Endothelial cell (in vitro differentiated cells): ENCODE results near the gene NADSYN1. TPM values are rescaled to one million over a fixed set of nuclear protein-coding genes. Genes with fewer than 3 reads are reported as not detected.
"Not testable (repeated sequence)": the region's sequence is repeated elsewhere in the genome, so short reads cannot be mapped to it uniquely, and the experiment has no call there.

Experiments used
- DNase-seq: peaks from one replicate; pipeline ENCODE4 v3.0.0; 2021; ENCODE audit warnings: low spot score
- H3K27ac Mint-ChIP-seq: one replicate; pipeline ENCODE4 v1.8.0; 2021; ENCODE audit warnings: mixed read lengths, inconsistent platforms; ENCODE audit not compliant: unreplicated experiment
- H3K27me3 Mint-ChIP-seq: one replicate; pipeline ENCODE4 v1.8.0; 2021; ENCODE audit warnings: mild to moderate bottlenecking, moderate library complexity, mixed read lengths, inconsistent platforms; ENCODE audit not compliant: unreplicated experiment
- H3K36me3 Mint-ChIP-seq: one replicate; pipeline ENCODE4 v1.8.0; 2021; ENCODE audit warnings: mild to moderate bottlenecking, low read depth, mixed read lengths, inconsistent platforms; ENCODE audit not compliant: unreplicated experiment
- H3K4me1 Mint-ChIP-seq: one replicate; pipeline ENCODE4 v1.8.0; 2021; ENCODE audit warnings: mild to moderate bottlenecking, mixed read lengths, inconsistent platforms; ENCODE audit not compliant: unreplicated experiment
- H3K4me3 Mint-ChIP-seq: one replicate; pipeline ENCODE4 v1.8.0; 2021; ENCODE audit warnings: mild to moderate bottlenecking, mixed read lengths, inconsistent platforms; ENCODE audit not compliant: unreplicated experiment
- H3K9me3 Mint-ChIP-seq: one replicate; pipeline ENCODE4 v1.8.0; 2021; ENCODE audit warnings: mixed read lengths, inconsistent platforms; ENCODE audit not compliant: unreplicated experiment
- CTCF ChIP-seq: fragments of 200-600 bp; sonication (generic); IDR thresholded peaks from one replicate; pipeline ENCODE4 v1.5.0; 2021; ENCODE audit warnings: antibody characterized with exemption; ENCODE audit not compliant: unreplicated experiment
- total RNA-seq: library from RNA; stranded (reverse); fragmentation: NEBNext Ultra II Directional; extraction: Animal tissue kit (Norgen Biotek cat#: 25700); gene quantifications from one replicate; pipeline ENCODE4 v1.2.1, GENCODE V29; 2021; ENCODE audit not compliant: unreplicated experiment

Gene NADSYN1
- total RNA-seq, 1 donor from 2014 or later: 69.0 TPM

GRCh38 chr11:71538666-71538990 lies 85.6 kb downstream of the NADSYN1 start:
- Mint-ChIP-seq H3K4me1 (peaks cover 7% of the 10 kb centered on the region), H3K4me3 (no peak overlapping the region), H3K36me3 (peaks cover 4% of the 10 kb centered on the region), H3K27me3 (peaks cover 2% of the 10 kb centered on the region), H3K27ac (no peak overlapping the region), H3K9me3 (peaks cover 6% of the 10 kb centered on the region)
- TF ChIP-seq CTCF: no peak
- DNase-seq: no peak

- peaks cover 2% of the 10 kb centered on the region for H3K27me3 Mint-ChIP-seq
- H3K27ac Mint-ChIP-seq: no peak overlapping the region
- H3K36me3 Mint-ChIP-seq: peaks cover 4% of the 10 kb centered on the region
- H3K4me1 Mint-ChIP-seq: peaks cover 7% of the 10 kb centered on the region
- H3K9me3 Mint-ChIP-seq: peaks cover 6% of the 10 kb centered on the region
- TF ChIP-seq CTCF: no peak
- no peak overlapping the region for H3K4me3 Mint-ChIP-seq
- DNase-seq: no peak
These were observed 86.0 kb downstream of the NADSYN1 start for GRCh38 chr11:71539017-71539416.

- H3K4me1 Mint-ChIP-seq: peaks cover 14% of the 10 kb centered on the region
- not testable (repeated sequence) for H3K27me3 Mint-ChIP-seq
These were observed 87.0 kb downstream of the NADSYN1 start for GRCh38 chr11:71539971-71540370.

GRCh38 chr11:71540521-71541304 lies 87.7 kb downstream of the NADSYN1 start:
- not testable (repeated sequence) for H3K36me3 Mint-ChIP-seq, H3K27me3 Mint-ChIP-seq, H3K9me3 Mint-ChIP-seq, H3K4me3 Mint-ChIP-seq, DNase-seq, H3K27ac Mint-ChIP-seq
- H3K4me1 Mint-ChIP-seq: peaks cover 17% of the 10 kb centered on the region

More at GRCh38 chr11:71539971-71540370, 87.0 kb downstream of the NADSYN1 start:
- not testable (repeated sequence) for H3K9me3 Mint-ChIP-seq, H3K36me3 Mint-ChIP-seq, H3K4me3 Mint-ChIP-seq, DNase-seq, H3K27ac Mint-ChIP-seq

- no peak for DNase-seq
- Mint-ChIP-seq H3K27me3 (peaks cover 9% of the 10 kb centered on the region), H3K4me3 (no peak overlapping the region), H3K9me3 (peaks cover 6% of the 10 kb centered on the region), H3K4me1 (peaks cover 28% of the 10 kb centered on the region), H3K27ac (no peak overlapping the region), H3K36me3 (peaks cover 4% of the 10 kb centered on the region)
- no peak for TF ChIP-seq CTCF
These were observed 89.4 kb downstream of the NADSYN1 start for GRCh38 chr11:71542382-71542781.
